ENCODE data around the gene SSR1.

DNA sequence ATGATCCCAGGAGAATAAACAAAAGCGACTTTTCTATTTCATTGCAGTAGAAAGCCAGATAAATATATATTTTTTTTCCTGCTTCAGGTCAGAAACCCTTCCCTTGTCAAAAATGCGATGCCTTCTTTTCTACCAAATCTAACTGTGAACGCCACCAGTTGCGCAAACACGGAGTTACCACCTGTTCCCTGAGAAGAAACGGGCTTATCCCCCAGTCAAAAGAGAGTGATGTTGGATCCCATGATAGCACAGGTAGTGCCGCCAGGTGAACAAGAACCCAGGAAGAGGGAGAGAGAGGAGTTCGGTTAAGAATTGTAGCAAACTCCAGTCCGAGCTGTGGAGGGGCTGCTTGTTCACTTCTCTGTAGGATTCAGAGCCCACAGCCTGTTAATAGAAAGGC is 72.6 kb downstream of the SSR1 start:
- TF ChIP-seq, protein P1, sequence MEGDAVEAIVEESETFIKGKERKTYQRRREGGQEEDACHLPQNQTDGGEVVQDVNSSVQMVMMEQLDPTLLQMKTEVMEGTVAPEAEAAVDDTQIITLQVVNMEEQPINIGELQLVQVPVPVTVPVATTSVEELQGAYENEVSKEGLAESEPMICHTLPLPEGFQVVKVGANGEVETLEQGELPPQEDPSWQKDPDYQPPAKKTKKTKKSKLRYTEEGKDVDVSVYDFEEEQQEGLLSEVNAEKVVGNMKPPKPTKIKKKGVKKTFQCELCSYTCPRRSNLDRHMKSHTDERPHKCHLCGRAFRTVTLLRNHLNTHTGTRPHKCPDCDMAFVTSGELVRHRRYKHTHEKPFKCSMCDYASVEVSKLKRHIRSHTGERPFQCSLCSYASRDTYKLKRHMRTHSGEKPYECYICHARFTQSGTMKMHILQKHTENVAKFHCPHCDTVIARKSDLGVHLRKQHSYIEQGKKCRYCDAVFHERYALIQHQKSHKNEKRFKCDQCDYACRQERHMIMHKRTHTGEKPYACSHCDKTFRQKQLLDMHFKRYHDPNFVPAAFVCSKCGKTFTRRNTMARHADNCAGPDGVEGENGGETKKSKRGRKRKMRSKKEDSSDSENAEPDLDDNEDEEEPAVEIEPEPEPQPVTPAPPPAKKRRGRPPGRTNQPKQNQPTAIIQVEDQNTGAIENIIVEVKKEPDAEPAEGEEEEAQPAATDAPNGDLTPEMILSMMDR (conservative IDR thresholded peaks at IDR 0.05; ENCODE audit: low read length): no peak
- no peak for TF ChIP-seq EZH2phosphoT487 (IDR thresholded peaks at IDR 0.05; ENCODE audit: borderline replicate concordance)

All from Loucy (cell line).